ENCODE results near the gene HSPBP1. TPM values are rescaled to one million over a fixed set of nuclear protein-coding genes. Genes with fewer than 3 reads are reported as not detected.

Gene HSPBP1
- total and polyA plus RNA-seq, 2 of the 13 experiments (the other 11 are each of a cell fraction or from before 2014, with no cell fraction given) = 22.3 to 33.7 TPM

- TF ChIP-seq ZBTB25 (CRISPR knock-in tag; IDR thresholded peaks at IDR 0.05) (no peak), RELA (CRISPR knock-in tag; IDR thresholded peaks at IDR 0.05) (no peak), TSC22D2 (CRISPR knock-in tag; IDR thresholded peaks at IDR 0.05; ENCODE audit: borderline replicate concordance) (no peak), ELF4 (CRISPR knock-in tag; IDR thresholded peaks at IDR 0.05; ENCODE audit: borderline replicate concordance) (peak; percentile 28; the same call in 1 of the 2 replicates), ZSCAN29 (CRISPR knock-in tag; conservative IDR thresholded peaks at IDR 0.05) (no peak), ZNF660 (CRISPR knock-in tag; IDR thresholded peaks at IDR 0.05; ENCODE audit: borderline replicate concordance, low read depth) (no peak), KDM4B (CRISPR knock-in tag; IDR thresholded peaks at IDR 0.05) (no peak), ZFP36 (IDR thresholded peaks at IDR 0.05; ENCODE audit: borderline replicate concordance, low read depth, low read length, partially characterized antibody) (no peak), THRA (CRISPR knock-in tag; IDR thresholded peaks at IDR 0.05; ENCODE audit: borderline replicate concordance) (peak; percentile 37; the same call in 1 of the 2 replicates), PRDM4 (CRISPR knock-in tag; IDR thresholded peaks at IDR 0.05; ENCODE audit: borderline replicate concordance) (no peak), NR0B2 (CRISPR knock-in tag; IDR thresholded peaks at IDR 0.05) (peak; percentile 91), PHB2 (IDR thresholded peaks at IDR 0.05; ENCODE audit: partially characterized antibody) (no peak), SCMH1 (CRISPR knock-in tag; IDR thresholded peaks at IDR 0.05; ENCODE audit: borderline replicate concordance) (no peak), SMARCC2 (IDR thresholded peaks at IDR 0.05) (no peak), ZZZ3 (CRISPR knock-in tag; IDR thresholded peaks at IDR 0.05; ENCODE audit: borderline replicate concordance) (no peak), ZSCAN20 (CRISPR knock-in tag; IDR thresholded peaks at IDR 0.05; ENCODE audit: borderline replicate concordance) (no peak), ZKSCAN5 (CRISPR knock-in tag; IDR thresholded peaks at IDR 0.05) (no peak), ZNF569 (CRISPR knock-in tag; IDR thresholded peaks at IDR 0.05; ENCODE audit: borderline replicate concordance) (no peak), ZNF510 (CRISPR knock-in tag; IDR thresholded peaks at IDR 0.05; ENCODE audit: low read depth) (no peak), FOXC1 (CRISPR knock-in tag; IDR thresholded peaks at IDR 0.05; ENCODE audit: borderline replicate concordance) (peak; percentile 54; the same call in 1 of the 2 replicates), MTF1 (CRISPR knock-in tag; IDR thresholded peaks at IDR 0.05) (no peak), TBP (CRISPR knock-in tag; IDR thresholded peaks at IDR 0.05) (no peak), NKX3-1 (CRISPR knock-in tag; IDR thresholded peaks at IDR 0.05) (no peak), ARNT2 (CRISPR knock-in tag; IDR thresholded peaks at IDR 0.05; ENCODE audit: low read depth) (no peak; the same call in 1 of the 2 replicates), ATF7-NPFF (CRISPR knock-in tag; IDR thresholded peaks at IDR 0.05; ENCODE audit: low read depth) (0 out of 2 replicates have a peak, but pooled peaks have one; percentile 53)
Measured at GRCh38 chr19:55279770-55280643, at the start of gene HSPBP1 (continued).

Data from HepG2 (cell line).